ENCODE measurements around the gene RHBDL1. TPM values are rescaled to one million over a fixed set of nuclear protein-coding genes. Genes with fewer than 3 reads are reported as not detected.

RHBDL1 gene
- total and polyA plus RNA-seq, 2 donors (not counting 3 experiments of a cell fraction or from before 2014, with no cell fraction given), result 1.1 to 1.8 TPM

DNA sequence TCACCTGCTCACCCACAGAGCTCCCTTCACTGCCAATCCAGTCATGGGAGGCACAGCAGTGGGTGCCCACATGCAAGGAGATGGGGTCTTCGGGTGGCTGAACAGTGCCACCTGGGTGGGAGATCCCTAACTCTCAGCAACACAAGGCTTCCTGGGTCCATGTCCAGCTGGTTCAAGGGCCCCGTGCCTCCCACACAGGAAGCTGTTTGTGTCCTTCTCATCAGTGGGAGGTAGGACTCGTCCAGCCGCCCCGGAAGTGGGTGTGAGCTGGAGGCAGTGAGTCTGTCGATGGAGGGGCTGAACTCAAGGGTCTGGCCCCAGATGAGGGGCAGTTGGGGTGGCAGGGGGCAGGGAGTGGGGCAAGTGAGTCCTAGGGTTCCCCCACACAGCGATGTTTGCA is 28.6 kb downstream of the RHBDL1 start:
- Histone ChIP-seq H3K9me1 (replicated peaks; ENCODE audit: control insufficient read depth, extremely low read depth, insufficient read depth, low read length) (no peaks in the 10 kb centered on the region), H3K4me1 (ENCODE audit: control insufficient read depth, extremely low read depth, insufficient read depth, low read length) (no peaks in the 10 kb centered on the region), H3K79me2 (ENCODE audit: control insufficient read depth, insufficient read depth, low read length) (no peaks in the 10 kb centered on the region), H3K4me3 (replicated peaks in 1 of 3; ENCODE audit: insufficient read depth in 1 of 3, low read depth in 1 of 3, low read length in 3 of 3) (no peak overlapping the region), H3K27ac (ENCODE audit: insufficient read depth, low read depth, low read length) (no peak overlapping the region), H4K20me1 (replicated peaks; ENCODE audit: control insufficient read depth, extremely low read depth, insufficient read depth, low read length) (no peaks in the 10 kb centered on the region), H3K36me3 (ENCODE audit: control insufficient read depth in 2 of 2, extremely low read depth in 1 of 2, insufficient read depth in 2 of 2, low read length in 2 of 2) (no peaks in the 10 kb centered on the region), H3K9me3 (replicated peaks; ENCODE audit: control insufficient read depth, insufficient read depth, low read length) (no peaks in the 10 kb centered on the region), H3K27me3 (ENCODE audit: control insufficient read depth in 2 of 2, insufficient read depth in 2 of 2, low read length in 2 of 2) (peaks cover 39 to 44% of the 10 kb centered on the region in 2 experiments), H3K9ac (replicated peaks; ENCODE audit: extremely low read depth, insufficient read depth, low read length) (no peak overlapping the region), H3K4me2 (ENCODE audit: insufficient read depth, low read length) (no peak overlapping the region), H2AFZ (ENCODE audit: low read depth, low read length) (no peak overlapping the region)
- POLR2A ChIA-PET, result no interaction called here
- DNase-seq (ENCODE audit: low read depth, low spot score) (no peak), FAIRE-seq (no peak)
- CTCF ChIA-PET, result interaction anchor here (0.7 to 2.7 kb wide), 5 partner anchors 11 to 81 kb away, joined by 3 to 10 read pairs (median 4); partner anchors contain the start of genes ANTKMT, METRN and WDR24
- TF ChIP-seq JUN (IDR thresholded peaks at IDR 0.05; ENCODE audit: borderline replicate concordance, insufficient read depth, insufficient read length, low read depth) (no peak), MYC (IDR thresholded peaks at IDR 0.05; ENCODE audit: low read depth, low read length) (no peak), FOS (IDR thresholded peaks at IDR 0.05; ENCODE audit: borderline replicate concordance, insufficient read depth, low read length) (no peak)
- TF ChIP-seq, protein P1, sequence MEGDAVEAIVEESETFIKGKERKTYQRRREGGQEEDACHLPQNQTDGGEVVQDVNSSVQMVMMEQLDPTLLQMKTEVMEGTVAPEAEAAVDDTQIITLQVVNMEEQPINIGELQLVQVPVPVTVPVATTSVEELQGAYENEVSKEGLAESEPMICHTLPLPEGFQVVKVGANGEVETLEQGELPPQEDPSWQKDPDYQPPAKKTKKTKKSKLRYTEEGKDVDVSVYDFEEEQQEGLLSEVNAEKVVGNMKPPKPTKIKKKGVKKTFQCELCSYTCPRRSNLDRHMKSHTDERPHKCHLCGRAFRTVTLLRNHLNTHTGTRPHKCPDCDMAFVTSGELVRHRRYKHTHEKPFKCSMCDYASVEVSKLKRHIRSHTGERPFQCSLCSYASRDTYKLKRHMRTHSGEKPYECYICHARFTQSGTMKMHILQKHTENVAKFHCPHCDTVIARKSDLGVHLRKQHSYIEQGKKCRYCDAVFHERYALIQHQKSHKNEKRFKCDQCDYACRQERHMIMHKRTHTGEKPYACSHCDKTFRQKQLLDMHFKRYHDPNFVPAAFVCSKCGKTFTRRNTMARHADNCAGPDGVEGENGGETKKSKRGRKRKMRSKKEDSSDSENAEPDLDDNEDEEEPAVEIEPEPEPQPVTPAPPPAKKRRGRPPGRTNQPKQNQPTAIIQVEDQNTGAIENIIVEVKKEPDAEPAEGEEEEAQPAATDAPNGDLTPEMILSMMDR (IDR thresholded peaks at IDR 0.05; ENCODE audit: extremely low read depth in 1 of 2, insufficient read depth in 1 of 2, low read depth in 1 of 2, low read length in 2 of 2), result no peak
- intact Hi-C loops (cut with micrococcal nuclease) (no loop called here), dilution Hi-C loops (cut with MboI; ENCODE audit: extremely low pct_ligation_motif_present, low sequenced_read_pairs) (no loop called here)
- no TSS peak for BruUV-seq (replicated peaks)

Data from endothelial cell of umbilical vein (primary cell).